Activated CD8-positive, alpha-beta memory T cell treated with anti-CD3 and anti-CD28 coated beads, Interleukin-2, amount 50 U/mL, for 4 hours (primary cell): ENCODE data around the gene KCNJ10.

Experiments
- DNase-seq: peaks from one replicate; pipeline ENCODE4 v3.0.0-alpha.2; 2020

The KCNJ10 gene

GRCh38 chr1:160020196-160020595, 49.8 kb downstream of the KCNJ10 start:
- no peak for DNase-seq

- no peak for DNase-seq
Observed at GRCh38 chr1:160018900-160019299, 51.1 kb downstream of the KCNJ10 start.

GRCh38 chr1:160018347-160018746, 51.6 kb downstream of the KCNJ10 start:
- no peak for DNase-seq

- no peak for DNase-seq
Observed at GRCh38 chr1:160017592-160017991, 52.4 kb downstream of the KCNJ10 start.

- DNase-seq: no peak
Observed at GRCh38 chr1:160011781-160012180, 58.2 kb downstream of the KCNJ10 start.

- DNase-seq: no peak
Observed at GRCh38 chr1:160009801-160010200, 60.2 kb downstream of the KCNJ10 start.

GRCh38 chr1:160009081-160009480, 60.9 kb downstream of the KCNJ10 start:
- DNase-seq: no peak

- no peak for DNase-seq
Observed at GRCh38 chr1:160007577-160008200, 62.3 kb downstream of the KCNJ10 start.

- DNase-seq: peak; percentile 72
Observed at GRCh38 chr1:160006312-160006940, 63.5 kb downstream of the KCNJ10 start.

GRCh38 chr1:160005070-160005469, 64.9 kb downstream of the KCNJ10 start:
- no peak for DNase-seq

- DNase-seq: no peak
Observed at GRCh38 chr1:160004425-160004824, 65.5 kb downstream of the KCNJ10 start.

- no peak for DNase-seq
Observed at GRCh38 chr1:160004001-160004400, 66.0 kb downstream of the KCNJ10 start.

GRCh38 chr1:160001440-160001839, 68.5 kb downstream of the KCNJ10 start:
- DNase-seq: no peak

GRCh38 chr1:159999204-159999603, 70.8 kb downstream of the KCNJ10 start:
- no peak for DNase-seq

- DNase-seq: no peak
Observed at GRCh38 chr1:159996653-159997052, 73.3 kb downstream of the KCNJ10 start.

- DNase-seq: no peak
Observed at GRCh38 chr1:159994896-159995295, 75.1 kb downstream of the KCNJ10 start.

GRCh38 chr1:159993911-159994310, 76.0 kb downstream of the KCNJ10 start:
- DNase-seq: no peak

- no peak for DNase-seq
Observed at GRCh38 chr1:159992161-159992560, 77.8 kb downstream of the KCNJ10 start.

GRCh38 chr1:159991513-159991912, 78.4 kb downstream of the KCNJ10 start:
- no peak for DNase-seq

- no peak for DNase-seq
Observed at GRCh38 chr1:159990005-159990404, 80.0 kb downstream of the KCNJ10 start.

GRCh38 chr1:159989581-159989980, 80.4 kb downstream of the KCNJ10 start:
- DNase-seq: no peak

- no peak for DNase-seq
Observed at GRCh38 chr1:159988006-159988405, 82.0 kb downstream of the KCNJ10 start.

GRCh38 chr1:159987186-159987585, 82.8 kb downstream of the KCNJ10 start:
- DNase-seq: no peak

- no peak for DNase-seq
Observed at GRCh38 chr1:159986531-159986930, 83.4 kb downstream of the KCNJ10 start.

- no peak for DNase-seq
Observed at GRCh38 chr1:159986093-159986492, 83.9 kb downstream of the KCNJ10 start.
